Vagina (tissue), 2 donors: ENCODE data around the gene ACTR5. TPM values are rescaled to one million over a fixed set of nuclear protein-coding genes. Genes with fewer than 3 reads are reported as not detected.

Experiments
- DNase-seq, 2 donors: peaks; one replicate each; pipeline ENCODE4 v3.0.0-alpha.2; 2017; ENCODE audit errors: extremely low spot score in 2 of 2
- H3K27ac ChIP-seq: fragments of 200-600 bp; sonication (generic); one replicate; pipeline ENCODE4 v1.5.1; 2019
- H3K27me3 ChIP-seq: fragments of 200-600 bp; sonication (generic); one replicate; pipeline ENCODE4 v1.5.1; 2019
- H3K36me3 ChIP-seq, 2 donors: fragments of 200-600 bp; sonication (generic); one replicate each; pipeline ENCODE4 v1.5.1; 2017 to 2019
- H3K4me1 ChIP-seq: fragments of 200-600 bp; sonication (generic); one replicate; pipeline ENCODE4 v1.5.1; 2019
- H3K4me3 ChIP-seq, 2 donors: fragments of 200-600 bp; sonication (generic); 1 replicate in 1 of 2; 2 replicates in 1 of 2; pipeline ENCODE4 v1.5.1; 2016 to 2019
- H3K9me3 ChIP-seq: fragments of 200-600 bp; sonication (generic); one replicate; pipeline ENCODE4 v1.5.1; 2019
- POLR2A ChIP-seq, 2 donors: fragments of 450-650 bp; IDR thresholded peaks; one replicate each; pipeline ENCODE4 v1.6.1; 2017; ENCODE audit warnings: antibody characterized with exemption in 2 of 2, mild to moderate bottlenecking in 2 of 2, moderate library complexity in 2 of 2
- POLR2AphosphoS5 ChIP-seq, 2 donors: sonication (generic); formaldehyde crosslinking; IDR thresholded peaks; one replicate each; pipeline ENCODE4 v1.9.0; 2017; ENCODE audit warnings: antibody characterized with exemption in 2 of 2, mild to moderate bottlenecking in 2 of 2, low read depth in 1 of 2; ENCODE audit not compliant: insufficient read depth in 1 of 2
- intact Hi-C: fragments of 100-400 bp; cut with DNase I; formaldehyde crosslinking; loops from one replicate; pipeline ENCODE4 v1.15.1; 2023
- total RNA-seq: library from RNA; depleted of rRNA; stranded (reverse); fragments of >200 nt; gene quantifications from one replicate; pipeline ENCODE4 v1.2.3, GENCODE V29; 2016
- TF ChIP-seq, protein P1 (sequence below), 3 experiments: fragments of 450-650 bp in 2 of 3; fragments of 200-600 bp in 1 of 3; sonication (generic) in 1 of 3; IDR thresholded peaks; one replicate each; pipeline ENCODE4 v1.5.1; 2017 to 2019; ENCODE audit warnings: antibody characterized with exemption in 3 of 3, mild to moderate bottlenecking in 2 of 3, moderate library complexity in 2 of 3

ACTR5 gene
- total RNA-seq, 1 donor from 2014 or later: 18.4 TPM

- no peak for TF ChIP-seq POLR2AphosphoS5 (IDR thresholded peaks at IDR 0.05; ENCODE audit: insufficient read depth in 1 of 2, low read depth in 1 of 2)
- TF ChIP-seq, protein P1, sequence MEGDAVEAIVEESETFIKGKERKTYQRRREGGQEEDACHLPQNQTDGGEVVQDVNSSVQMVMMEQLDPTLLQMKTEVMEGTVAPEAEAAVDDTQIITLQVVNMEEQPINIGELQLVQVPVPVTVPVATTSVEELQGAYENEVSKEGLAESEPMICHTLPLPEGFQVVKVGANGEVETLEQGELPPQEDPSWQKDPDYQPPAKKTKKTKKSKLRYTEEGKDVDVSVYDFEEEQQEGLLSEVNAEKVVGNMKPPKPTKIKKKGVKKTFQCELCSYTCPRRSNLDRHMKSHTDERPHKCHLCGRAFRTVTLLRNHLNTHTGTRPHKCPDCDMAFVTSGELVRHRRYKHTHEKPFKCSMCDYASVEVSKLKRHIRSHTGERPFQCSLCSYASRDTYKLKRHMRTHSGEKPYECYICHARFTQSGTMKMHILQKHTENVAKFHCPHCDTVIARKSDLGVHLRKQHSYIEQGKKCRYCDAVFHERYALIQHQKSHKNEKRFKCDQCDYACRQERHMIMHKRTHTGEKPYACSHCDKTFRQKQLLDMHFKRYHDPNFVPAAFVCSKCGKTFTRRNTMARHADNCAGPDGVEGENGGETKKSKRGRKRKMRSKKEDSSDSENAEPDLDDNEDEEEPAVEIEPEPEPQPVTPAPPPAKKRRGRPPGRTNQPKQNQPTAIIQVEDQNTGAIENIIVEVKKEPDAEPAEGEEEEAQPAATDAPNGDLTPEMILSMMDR (IDR thresholded peaks at IDR 0.05): no peak
- no peak for TF ChIP-seq POLR2A (IDR thresholded peaks at IDR 0.05)
- no peaks in the 10 kb centered on the region for H3K9me3 ChIP-seq
- H3K27ac ChIP-seq: no peak overlapping the region
- H3K27me3 ChIP-seq: peaks cover 51% of the 10 kb centered on the region
- no peaks in the 10 kb centered on the region for H3K36me3 ChIP-seq
- no peak overlapping the region for H3K4me3 ChIP-seq
- intact Hi-C loops: no loop called here
- peaks cover 51% of the 10 kb centered on the region for H3K4me1 ChIP-seq
- DNase-seq: no peak
Measured at GRCh38 chr20:38725931-38726803, 22.1 kb upstream of the ACTR5 start.

GRCh38 chr20:38726804-38727606 lies 21.3 kb upstream of the ACTR5 start:
- no peak overlapping the region for H3K27ac ChIP-seq
- TF ChIP-seq POLR2AphosphoS5 (IDR thresholded peaks at IDR 0.05; ENCODE audit: insufficient read depth in 1 of 2, low read depth in 1 of 2): no peak
- no peak for TF ChIP-seq POLR2A (IDR thresholded peaks at IDR 0.05)
- TF ChIP-seq, protein P1 (IDR thresholded peaks at IDR 0.05): no peak
- H3K4me3 ChIP-seq: no peak overlapping the region
- intact Hi-C loops: no loop called here
- peaks cover 59% of the 10 kb centered on the region for H3K27me3 ChIP-seq
- peaks cover 59% of the 10 kb centered on the region for H3K4me1 ChIP-seq
- no peaks in the 10 kb centered on the region for H3K36me3 ChIP-seq
- no peaks in the 10 kb centered on the region for H3K9me3 ChIP-seq
- no peak for DNase-seq

GRCh38 chr20:38727607-38728190 lies 20.6 kb upstream of the ACTR5 start:
- Histone ChIP-seq H3K36me3 (no peaks in the 10 kb centered on the region), H3K27ac (no peak overlapping the region), H3K4me3 (no peak overlapping the region), H3K4me1 (peaks cover 59% of the 10 kb centered on the region), H3K27me3 (peaks cover 60% of the 10 kb centered on the region), H3K9me3 (no peaks in the 10 kb centered on the region)
- no peak for DNase-seq
- intact Hi-C loops: no loop called here
- TF ChIP-seq, protein P1 (IDR thresholded peaks at IDR 0.05): no peak
- no peak for TF ChIP-seq POLR2AphosphoS5 (IDR thresholded peaks at IDR 0.05; ENCODE audit: insufficient read depth in 1 of 2, low read depth in 1 of 2)
- TF ChIP-seq POLR2A (IDR thresholded peaks at IDR 0.05): no peak

GRCh38 chr20:38728191-38728781 lies 20.0 kb upstream of the ACTR5 start:
- Histone ChIP-seq H3K4me1 (peaks cover 59% of the 10 kb centered on the region), H3K27ac (no peak overlapping the region), H3K27me3 (peaks cover 56% of the 10 kb centered on the region), H3K4me3 (no peak overlapping the region), H3K36me3 (no peaks in the 10 kb centered on the region), H3K9me3 (no peaks in the 10 kb centered on the region)
- TF ChIP-seq POLR2A (IDR thresholded peaks at IDR 0.05) (no peak), POLR2AphosphoS5 (IDR thresholded peaks at IDR 0.05; ENCODE audit: insufficient read depth in 1 of 2, low read depth in 1 of 2) (no peak)
- TF ChIP-seq, protein P1 (IDR thresholded peaks at IDR 0.05): no peak
- intact Hi-C loops: no loop called here
- DNase-seq: no peak
